Natural killer cell treated with Interleukin-12 subunit alpha and Interleukin-12 subunit beta and Interleukin-15 and Interleukin-18, amount 100 ng/mL, for 72 hours (primary cell): ENCODE measurements around the gene STX16. TPM values are rescaled to one million over a fixed set of nuclear protein-coding genes. Genes with fewer than 3 reads are reported as not detected.
A peak's percentile ranks its signal among the peaks of the same experiment; 100 is the strongest.

Experiments
- ATAC-seq, 2 donors: fragments of 150-1000 bp; cut with Tn5 transposase in 1 of 2; sonication (Bioruptor Pico), chemical (Tn5 transposase) in 1 of 2; 2 replicates each; pipeline ENCODE4 v1.10.0; 2021
- DNase-seq: peaks from one replicate; pipeline ENCODE4 v3.0.0; 2022; ENCODE audit warnings: low spot score
- H3K27ac Mint-ChIP-seq, 2 donors: 1 replicate in 1 of 2; 2 replicates in 1 of 2; pipeline ENCODE4 v1.8.0; 2022; ENCODE audit warnings: mixed read lengths in 2 of 2, mild to moderate bottlenecking in 1 of 2, moderate library complexity in 1 of 2
- H3K27me3 Mint-ChIP-seq, 2 donors: 1 replicate in 1 of 2; 2 replicates in 1 of 2; pipeline ENCODE4 v1.8.0; 2022; ENCODE audit warnings: mixed read lengths in 2 of 2
- H3K36me3 Mint-ChIP-seq: one replicate; pipeline ENCODE4 v1.8.0; 2022; ENCODE audit warnings: mixed read lengths
- H3K4me1 Mint-ChIP-seq, 2 donors: 1 replicate in 1 of 2; 2 replicates in 1 of 2; pipeline ENCODE4 v1.8.0; 2022; ENCODE audit warnings: low read depth in 2 of 2, mixed read lengths in 2 of 2, mild to moderate bottlenecking in 1 of 2
- H3K4me3 Mint-ChIP-seq: one replicate; pipeline ENCODE4 v1.8.0; 2022; ENCODE audit warnings: mixed read lengths
- H3K9me3 Mint-ChIP-seq: 2 replicates; pipeline ENCODE4 v1.8.0; 2022; ENCODE audit warnings: mixed read lengths
- total RNA-seq, 2 donors: library from RNA; stranded (reverse); gene quantifications; one replicate each; pipeline ENCODE4 v1.2.3, GENCODE V29; 2022

Gene STX16
- total RNA-seq, 2 donors from 2014 or later = 92.4 to 92.8 TPM

DNA sequence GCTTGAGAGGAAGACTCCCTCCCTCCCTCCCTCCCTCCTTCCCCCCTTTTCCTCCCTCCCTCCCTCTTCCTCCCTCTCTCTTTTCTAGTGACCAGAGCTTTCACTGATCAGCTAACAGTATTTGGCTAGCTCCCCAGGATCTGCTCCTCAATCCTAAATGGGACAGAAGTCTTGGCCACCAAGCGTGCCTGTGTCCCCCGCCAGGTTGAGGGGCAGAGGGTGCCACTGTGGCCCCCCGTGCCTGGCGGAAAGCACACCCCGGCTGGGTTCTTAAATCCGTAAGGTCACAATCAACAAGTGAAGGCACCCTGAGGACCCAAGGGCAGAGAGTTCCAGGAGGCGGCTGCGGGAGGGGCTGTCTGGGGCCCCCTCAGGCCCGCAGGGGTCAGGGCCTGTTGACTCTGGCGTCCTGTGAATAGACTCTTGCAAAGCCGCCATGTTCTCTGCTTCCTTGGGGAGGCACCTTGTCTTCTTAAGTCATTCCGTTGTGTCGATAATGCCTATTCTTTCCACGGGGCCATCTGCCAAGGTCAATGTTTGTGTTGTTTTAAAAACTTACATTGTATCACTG, 38.9 kb upstream of the STX16 start:
- Mint-ChIP-seq H3K9me3 (no peaks in the 10 kb centered on the region), H3K27me3 (peaks cover 0 to 3% of the 10 kb centered on the region in 2 donors), H3K27ac (no peak overlapping the region), H3K36me3 (no peaks in the 10 kb centered on the region), H3K4me3 (no peak overlapping the region), H3K4me1 (no peaks in the 10 kb centered on the region)
- DNase-seq (no peak), ATAC-seq (no peak)

DNA sequence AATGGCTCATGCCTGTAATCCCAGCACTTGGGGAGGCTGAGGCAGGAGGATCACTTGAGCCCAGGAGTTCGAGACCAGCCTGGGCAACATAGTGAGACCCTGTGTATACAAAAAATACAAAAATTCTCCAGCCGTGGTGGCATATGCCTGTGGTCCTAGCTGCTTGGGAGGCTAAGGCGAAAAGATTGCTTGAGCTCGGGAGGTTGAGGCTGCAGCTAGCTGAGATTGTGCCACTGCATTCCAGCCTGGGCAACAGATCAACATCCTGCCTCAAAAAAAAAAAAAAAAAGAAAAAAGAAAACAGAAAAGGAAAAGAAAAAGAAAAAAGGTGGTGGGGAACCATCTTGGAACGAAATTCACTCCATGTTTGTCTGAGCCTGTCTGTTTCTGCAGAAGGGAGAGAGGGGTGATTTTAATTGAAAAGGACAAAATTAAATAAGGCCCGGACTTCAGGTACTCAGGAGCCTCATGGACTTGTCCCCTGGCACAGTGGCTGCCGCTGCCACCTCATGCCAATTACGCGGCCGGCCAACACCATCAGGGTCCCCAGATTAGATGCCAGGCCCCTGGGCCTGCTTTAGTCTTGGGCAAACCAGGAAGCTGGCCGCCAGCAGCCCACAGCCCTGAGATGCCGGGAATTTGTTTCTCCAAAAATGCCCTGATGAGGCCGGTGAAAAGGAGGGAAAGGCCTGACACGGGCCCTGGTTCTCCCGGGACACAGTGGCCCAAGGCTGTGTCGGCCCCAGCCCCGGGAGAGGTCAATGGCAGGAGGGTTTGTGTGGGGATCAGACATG, 37.8 kb upstream of the STX16 start:
- peaks cover 0 to 6% of the 10 kb centered on the region in 2 donors for H3K27me3 Mint-ChIP-seq
- H3K36me3 Mint-ChIP-seq = no peaks in the 10 kb centered on the region
- ATAC-seq = no peak
- no peaks in the 10 kb centered on the region for H3K9me3 Mint-ChIP-seq
- H3K4me3 Mint-ChIP-seq = no peak overlapping the region
- H3K4me1 Mint-ChIP-seq = no peaks in the 10 kb centered on the region
- H3K27ac Mint-ChIP-seq = no peak overlapping the region
- no peak for DNase-seq

DNA sequence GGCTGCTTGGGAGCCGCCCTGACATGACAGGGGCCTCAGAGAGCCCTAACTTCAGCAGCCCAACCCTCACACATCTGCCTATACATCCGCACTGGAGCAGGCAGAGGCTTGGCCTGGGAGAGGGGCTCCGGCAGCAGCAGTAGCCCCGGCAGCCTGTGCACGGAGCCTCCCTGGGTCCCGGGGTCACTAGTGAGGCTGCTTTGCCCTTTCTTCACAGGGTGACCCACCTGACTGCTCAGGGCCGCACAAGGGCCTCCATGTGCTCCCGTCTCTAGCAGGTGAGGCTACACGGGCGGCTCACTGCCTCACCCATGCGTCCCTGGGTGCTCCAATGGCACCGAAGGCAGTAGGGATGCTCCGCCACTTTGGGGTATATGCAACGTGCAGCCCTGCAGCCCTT, 36.7 kb upstream of the STX16 start:
- Mint-ChIP-seq H3K4me1 (no peaks in the 10 kb centered on the region), H3K9me3 (no peaks in the 10 kb centered on the region), H3K4me3 (no peak overlapping the region), H3K36me3 (no peaks in the 10 kb centered on the region), H3K27me3 (peaks cover 0 to 6% of the 10 kb centered on the region in 2 donors), H3K27ac (no peak overlapping the region)
- ATAC-seq (no peak), DNase-seq (no peak)

DNA sequence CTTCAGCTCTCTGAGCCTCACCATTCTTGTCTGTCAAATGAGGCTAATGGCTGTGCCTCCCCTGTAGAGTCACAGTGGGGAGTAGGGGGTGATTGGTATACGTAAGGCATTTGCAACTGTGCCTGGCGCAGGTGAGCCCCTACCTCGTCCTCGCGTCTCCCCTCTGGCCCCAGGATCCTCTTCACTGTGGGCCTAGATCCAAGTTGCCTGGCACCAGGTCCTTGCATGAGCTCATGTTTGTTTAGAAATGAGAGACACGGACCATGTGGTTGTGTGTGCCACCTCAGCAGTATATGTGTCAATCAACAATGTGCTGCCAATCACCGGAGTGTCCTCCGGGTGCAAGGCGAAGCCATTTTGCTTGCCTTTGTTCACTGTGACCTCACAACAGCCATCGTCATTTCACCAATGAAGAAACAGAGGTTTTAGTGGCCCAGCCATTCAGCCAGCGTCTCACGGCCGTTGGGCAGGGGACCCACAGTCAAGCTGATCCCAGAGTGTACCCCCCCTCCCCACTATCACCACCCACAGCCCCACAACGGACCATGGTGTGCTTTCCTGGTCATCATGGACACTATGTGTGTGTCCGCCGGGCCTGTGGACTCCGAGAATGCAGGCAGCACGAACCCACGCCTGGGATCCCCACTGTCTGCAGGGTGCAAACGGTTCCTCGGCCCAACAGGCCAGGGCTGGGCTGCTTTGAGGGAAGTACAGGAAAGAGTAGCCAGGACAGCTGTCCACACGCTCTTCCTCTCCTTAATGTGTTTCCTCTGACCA, 35.9 kb upstream of the STX16 start:
- Mint-ChIP-seq H3K4me1 (no peaks in the 10 kb centered on the region), H3K27ac (no peak overlapping the region), H3K9me3 (no peaks in the 10 kb centered on the region), H3K36me3 (no peaks in the 10 kb centered on the region), H3K4me3 (no peak overlapping the region), H3K27me3 (peaks cover 8 to 12% of the 10 kb centered on the region in 2 donors)
- ATAC-seq (no peak), DNase-seq (no peak)

DNA sequence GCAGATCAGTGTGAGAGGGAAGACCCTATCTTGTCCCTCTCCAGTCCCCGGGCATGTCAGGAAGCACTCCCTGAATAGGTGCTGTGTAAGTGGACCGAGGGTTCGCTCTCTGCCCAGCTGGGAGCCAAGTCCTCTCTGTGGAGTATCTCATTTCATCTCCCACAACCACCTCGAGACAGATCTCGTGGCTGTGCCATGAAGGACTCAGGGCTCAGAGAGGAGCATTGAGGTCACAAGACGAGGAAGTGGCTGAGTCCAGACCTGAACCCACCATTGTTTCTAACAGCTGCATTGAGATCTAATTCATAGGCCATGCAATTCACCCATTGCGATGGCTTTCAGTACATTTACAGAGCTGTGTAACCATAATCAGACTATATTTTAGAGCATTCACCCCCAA, 34.7 kb upstream of the STX16 start:
- H3K27me3 Mint-ChIP-seq = peaks cover 8 to 9% of the 10 kb centered on the region in 2 donors
- DNase-seq = no peak
- H3K27ac Mint-ChIP-seq = no peak overlapping the region

DNA sequence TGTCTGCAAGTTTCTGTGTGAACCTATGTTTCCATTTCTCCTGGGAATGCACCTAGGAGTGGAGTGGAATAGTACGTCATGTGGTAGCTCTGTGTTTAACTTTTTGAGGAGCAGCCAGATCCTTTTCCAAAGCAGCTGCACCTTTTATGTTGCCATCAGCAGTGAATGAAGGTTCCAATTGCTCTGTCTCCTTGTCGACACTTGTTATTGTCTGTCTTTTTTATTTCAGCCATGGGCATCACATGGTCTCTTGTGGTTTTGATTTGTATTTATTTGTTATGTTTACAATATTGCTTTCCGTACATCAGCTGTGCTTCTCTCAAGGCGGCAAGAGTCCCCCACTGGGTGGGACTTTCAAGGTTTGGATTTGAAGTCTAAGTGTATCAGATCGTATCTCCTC, 33.9 kb upstream of the STX16 start:
- DNase-seq = no peak
- no peaks in the 10 kb centered on the region for H3K4me1 Mint-ChIP-seq
- H3K9me3 Mint-ChIP-seq = no peaks in the 10 kb centered on the region
- no peaks in the 10 kb centered on the region for H3K36me3 Mint-ChIP-seq
- H3K27me3 Mint-ChIP-seq = peaks cover 8 to 9% of the 10 kb centered on the region in 2 donors
- no peak for ATAC-seq
- H3K4me3 Mint-ChIP-seq = no peak overlapping the region
- H3K27ac Mint-ChIP-seq = no peak overlapping the region

More for the DNA sequence above, 34.7 kb upstream of the STX16 start:
- no peaks in the 10 kb centered on the region for H3K9me3 Mint-ChIP-seq
- H3K4me3 Mint-ChIP-seq = no peak overlapping the region
- no peaks in the 10 kb centered on the region for H3K36me3 Mint-ChIP-seq
- no peak for ATAC-seq
- no peaks in the 10 kb centered on the region for H3K4me1 Mint-ChIP-seq

DNA sequence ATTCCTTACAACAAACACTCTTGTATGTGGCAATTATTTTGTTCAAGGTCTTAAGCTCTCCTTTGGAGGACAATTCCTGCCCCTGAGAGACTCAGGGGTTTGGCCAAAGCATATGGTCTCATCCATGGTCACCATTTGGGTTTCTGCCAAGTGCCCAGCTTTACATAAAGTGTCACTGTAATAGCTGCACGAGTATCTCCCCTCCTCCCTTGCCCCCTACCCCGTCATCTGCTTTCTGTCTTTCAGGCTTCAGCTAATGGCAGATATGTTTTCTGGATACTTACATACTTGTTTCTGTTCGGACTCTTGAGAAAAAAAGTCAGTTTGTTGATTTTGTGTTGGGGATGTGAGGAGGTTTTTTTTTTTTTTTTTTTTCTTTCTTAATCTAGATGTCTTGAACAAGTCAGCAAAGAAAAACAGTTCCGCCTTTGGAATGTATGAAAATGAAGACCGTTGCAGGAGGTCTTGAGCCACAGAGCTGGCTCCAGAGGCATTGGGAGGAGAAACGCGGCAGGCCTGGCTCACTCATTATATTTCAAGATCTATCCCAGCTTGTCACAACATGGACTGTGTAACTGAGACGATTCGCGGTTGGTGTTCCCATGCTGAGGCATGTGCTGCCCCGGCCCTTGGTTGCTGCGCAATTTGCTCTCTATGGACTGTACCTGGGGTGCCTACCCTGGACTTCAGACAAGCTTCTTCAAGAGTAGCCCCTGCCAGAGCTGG, 32.6 kb upstream of the STX16 start:
- no peaks in the 10 kb centered on the region for H3K36me3 Mint-ChIP-seq
- no peak overlapping the region for H3K27ac Mint-ChIP-seq
- peaks cover 8 to 9% of the 10 kb centered on the region in 2 donors for H3K27me3 Mint-ChIP-seq
- no peak overlapping the region for H3K4me3 Mint-ChIP-seq
- DNase-seq (no peak), ATAC-seq (no peak)
- H3K9me3 Mint-ChIP-seq = no peaks in the 10 kb centered on the region
- no peaks in the 10 kb centered on the region for H3K4me1 Mint-ChIP-seq

DNA sequence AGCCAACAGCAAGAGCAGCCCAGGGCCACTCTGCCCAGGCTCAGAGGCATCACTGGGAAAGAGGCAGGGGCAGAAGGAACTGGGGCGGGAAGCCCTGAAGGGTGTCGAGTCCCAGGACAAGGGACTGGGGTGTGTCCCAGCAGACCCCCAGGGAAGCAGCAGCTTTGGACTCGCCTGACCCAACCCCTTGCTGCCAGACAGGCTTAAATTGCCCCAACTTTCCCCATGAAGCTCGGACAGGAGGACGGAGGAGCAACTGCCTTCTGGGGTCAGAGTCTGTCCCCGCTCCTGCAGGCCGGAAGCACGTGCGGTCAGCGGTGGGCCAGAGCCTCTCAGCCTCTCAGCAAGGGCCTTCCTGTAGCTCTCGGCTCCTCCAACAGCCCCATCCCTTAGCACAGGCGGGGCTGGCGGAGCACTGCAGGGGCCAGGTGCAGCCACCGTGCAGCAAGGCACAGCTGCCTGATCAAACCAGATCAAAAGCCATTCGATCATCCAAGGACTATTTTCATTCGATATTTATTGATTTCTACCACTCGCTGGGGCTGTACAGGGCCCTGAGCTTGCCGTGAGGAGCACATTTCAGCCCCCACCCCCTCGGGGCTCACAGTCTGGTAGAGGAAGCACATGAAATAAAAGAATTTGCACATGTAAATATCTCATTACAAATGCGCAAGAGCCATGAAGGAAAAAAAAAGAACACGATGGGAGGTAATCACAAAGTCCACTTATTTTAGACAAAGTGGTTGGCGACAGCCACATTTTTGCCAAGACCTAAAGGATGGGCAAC, 31.8 kb upstream of the STX16 start:
- H3K4me3 Mint-ChIP-seq = no peak overlapping the region
- DNase-seq (no peak), ATAC-seq (no peak)
- no peaks in the 10 kb centered on the region for H3K9me3 Mint-ChIP-seq
- no peak overlapping the region for H3K27ac Mint-ChIP-seq
- H3K4me1 Mint-ChIP-seq = no peaks in the 10 kb centered on the region
- no peaks in the 10 kb centered on the region for H3K36me3 Mint-ChIP-seq
- H3K27me3 Mint-ChIP-seq = peaks cover 8 to 9% of the 10 kb centered on the region in 2 donors

DNA sequence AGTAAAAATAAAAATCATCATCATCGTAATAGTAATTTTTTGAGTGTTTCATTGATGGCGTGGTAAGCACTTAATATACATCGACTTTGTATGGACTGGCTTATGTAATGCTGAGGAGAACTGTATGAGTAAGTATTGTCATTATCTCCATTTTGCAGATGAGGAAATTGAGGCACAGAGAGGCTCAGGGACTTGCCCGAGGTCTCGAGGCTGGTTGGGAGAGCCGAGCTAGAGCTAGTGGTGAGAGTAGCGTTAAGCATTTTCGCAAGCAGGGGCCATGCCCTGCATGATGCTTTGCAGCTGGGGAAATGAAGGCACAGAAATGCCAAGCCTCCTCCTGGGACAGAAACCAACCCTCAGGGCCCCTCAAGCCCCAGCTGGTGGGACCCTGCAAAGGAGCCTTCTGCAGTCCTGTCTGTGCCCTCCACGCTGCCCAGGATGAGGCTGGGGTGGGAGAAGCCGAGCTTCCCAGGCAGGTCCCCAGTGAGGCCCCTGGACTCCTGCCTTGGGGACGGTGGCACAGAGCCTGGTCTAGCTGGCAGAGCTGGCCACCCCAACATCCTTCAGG, 31.1 kb upstream of the STX16 start:
- Mint-ChIP-seq H3K4me1 (peaks cover 0 to 2% of the 10 kb centered on the region in 2 donors), H3K4me3 (no peak overlapping the region), H3K27me3 (peaks cover 8 to 9% of the 10 kb centered on the region in 2 donors), H3K9me3 (no peaks in the 10 kb centered on the region), H3K27ac (no peak overlapping the region), H3K36me3 (no peaks in the 10 kb centered on the region)
- DNase-seq (no peak), ATAC-seq (no peak)

DNA sequence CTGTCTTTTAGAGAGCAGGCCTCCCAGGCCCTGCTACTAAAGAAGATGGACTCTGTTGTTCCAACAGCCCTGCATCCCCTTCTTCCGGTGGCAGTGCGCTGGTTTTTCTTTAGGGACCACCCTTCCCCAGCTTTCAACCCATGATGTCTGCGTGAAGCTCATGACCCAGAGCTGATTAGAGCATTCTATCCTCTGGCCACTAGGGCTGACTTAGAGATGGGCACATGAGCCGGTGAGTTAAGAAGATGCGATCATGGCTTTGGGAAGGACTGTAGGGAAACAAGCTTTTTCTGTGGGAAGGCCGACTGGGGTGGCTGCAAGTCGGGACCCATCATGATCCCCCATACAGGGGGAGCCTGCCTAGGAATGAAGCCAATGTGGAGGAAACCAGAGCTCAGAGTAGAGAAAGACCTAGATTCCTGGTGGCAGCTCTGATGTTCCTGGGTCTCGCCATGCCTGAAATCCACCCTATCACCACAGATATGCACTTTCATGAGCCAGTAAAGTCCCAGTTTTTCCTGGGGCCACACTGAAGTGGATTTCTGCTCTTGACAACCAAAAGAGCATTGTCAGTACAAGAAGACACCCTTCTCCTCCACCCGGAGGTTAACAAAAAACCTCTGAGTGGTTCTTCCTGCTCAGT, 29.1 kb upstream of the STX16 start:
- Mint-ChIP-seq H3K4me3 (no peak overlapping the region), H3K4me1 (peaks cover 10 to 12% of the 10 kb centered on the region in 2 donors), H3K36me3 (no peaks in the 10 kb centered on the region), H3K9me3 (no peaks in the 10 kb centered on the region), H3K27me3 (peaks cover 8 to 9% of the 10 kb centered on the region in 2 donors), H3K27ac (no peak overlapping the region)
- no peak for ATAC-seq
- no peak for DNase-seq

DNA sequence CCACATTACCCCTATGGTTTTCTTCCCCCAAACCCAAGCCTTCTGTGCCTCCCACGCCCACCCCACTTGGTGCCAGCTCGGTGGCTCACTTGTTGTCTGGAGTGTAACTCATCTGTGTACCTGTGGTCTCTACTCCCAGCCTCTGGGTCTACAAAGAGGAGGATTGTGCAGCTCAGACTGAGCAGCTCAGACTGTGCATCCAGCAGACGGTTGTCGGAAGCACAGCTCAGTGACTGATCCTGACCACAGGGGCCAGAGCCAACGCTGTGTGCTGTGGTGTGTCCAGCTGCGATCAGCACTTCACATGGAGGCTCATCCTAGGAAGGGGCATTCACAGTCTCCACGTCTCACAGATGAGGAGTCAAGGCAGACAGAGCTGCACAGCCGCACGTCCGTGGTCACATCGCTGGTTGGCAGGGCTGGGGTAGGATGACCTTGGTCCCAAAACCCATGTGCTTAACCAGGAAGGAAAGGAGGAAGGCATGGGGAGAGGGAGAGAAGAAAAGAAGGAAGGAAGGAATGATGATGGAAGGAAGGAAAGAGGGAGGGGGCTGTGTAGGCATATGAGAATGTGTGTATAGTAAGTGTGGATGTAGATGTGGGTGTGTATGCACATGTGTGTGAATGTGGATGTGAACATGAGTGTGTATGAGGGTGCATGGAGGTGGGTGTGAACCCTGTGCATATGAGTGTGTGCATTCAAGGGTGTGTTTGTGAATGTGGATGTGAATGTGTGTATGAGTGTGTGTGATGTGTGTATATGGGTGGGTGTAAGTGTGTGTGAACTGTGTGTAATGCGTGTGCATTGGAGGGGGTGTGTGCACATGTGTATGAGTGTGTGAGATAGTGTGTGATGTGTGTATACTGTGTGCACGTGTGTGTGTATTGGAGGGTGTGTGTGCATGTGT, 28.2 kb upstream of the STX16 start:
- no peak overlapping the region for H3K27ac Mint-ChIP-seq
- H3K9me3 Mint-ChIP-seq = no peaks in the 10 kb centered on the region
- peak in 1 of 2 donors; percentile 29 for ATAC-seq
- no peak overlapping the region for H3K4me3 Mint-ChIP-seq
- peaks cover 10 to 12% of the 10 kb centered on the region in 2 donors for H3K4me1 Mint-ChIP-seq
- DNase-seq = no peak
- H3K36me3 Mint-ChIP-seq = no peaks in the 10 kb centered on the region
- H3K27me3 Mint-ChIP-seq = peaks cover 6 to 8% of the 10 kb centered on the region in 2 donors
